Breast epithelium (tissue), 4 donors: ENCODE measurements around the gene INSR. TPM values are rescaled to one million over a fixed set of nuclear protein-coding genes. Genes with fewer than 3 reads are reported as not detected.
A peak's percentile ranks its signal among the peaks of the same experiment; 100 is the strongest.

Source experiments
- DNase-seq, 2 donors: peaks; one replicate each; pipeline ENCODE4 v3.0.0-alpha.2; 2019; ENCODE audit warnings: low spot score in 2 of 2
- H3K27ac ChIP-seq, 2 donors: fragments of 200-600 bp; sonication (generic) in 1 of 2; one replicate each; pipeline ENCODE4 v1.5.1; 2016 to 2019; ENCODE audit warnings: mild to moderate bottlenecking in 1 of 2
- H3K27me3 ChIP-seq, 2 donors: fragments of 200-600 bp; sonication (generic) in 1 of 2; one replicate each; pipeline versions ENCODE4 v1.5.1 to v1.6.0; 2017 to 2019; ENCODE audit warnings: control low read depth in 1 of 2, mild to moderate bottlenecking in 1 of 2
- H3K36me3 ChIP-seq: fragments of 200-600 bp; one replicate; pipeline ENCODE4 v1.5.1; 2019
- H3K4me1 ChIP-seq, 2 donors: fragments of 200-600 bp; sonication (generic); one replicate each; pipeline ENCODE4 v1.5.1; 2016 to 2019; ENCODE audit warnings: control low read depth in 1 of 2
- H3K4me3 ChIP-seq, 3 donors: fragments of 200-600 bp; sonication (generic); 1 replicate in 2 of 3; 2 replicates in 1 of 3; pipeline ENCODE4 v1.5.1; 2016 to 2019; ENCODE audit warnings: mild to moderate bottlenecking in 3 of 3, moderate library complexity in 2 of 3
- H3K9me3 ChIP-seq, 2 donors: fragments of 200-600 bp; sonication (generic) in 1 of 2; one replicate each; pipeline ENCODE4 v1.5.1; 2016 to 2019; ENCODE audit warnings: control low read depth in 1 of 2
- POLR2A ChIP-seq: fragments of 450-650 bp; IDR thresholded peaks from one replicate; pipeline ENCODE4 v1.6.1; 2016; ENCODE audit warnings: antibody characterized with exemption, mild to moderate bottlenecking, moderate library complexity
- POLR2AphosphoS5 ChIP-seq, 3 donors: sonication (generic); formaldehyde crosslinking; IDR thresholded peaks; one replicate each; pipeline ENCODE4 v1.6.1; 2017; ENCODE audit warnings: antibody characterized with exemption in 3 of 3
- intact Hi-C: fragments of 100-400 bp; cut with DNase I; formaldehyde crosslinking; loops from one replicate; pipeline ENCODE4 v1.15.1; 2023; ENCODE audit warnings: low total_unique reads
- total RNA-seq, 3 donors: library from RNA; depleted of rRNA; stranded (reverse); fragments of >200 nt; gene quantifications; one replicate each; pipeline ENCODE4 v1.1.0, GENCODE V29; 2016
- TF ChIP-seq, protein P1 (sequence below), 3 donors: fragments of 450-650 bp; IDR thresholded peaks; one replicate each; pipeline ENCODE4 v1.5.1; 2016 to 2017; ENCODE audit warnings: antibody characterized with exemption in 3 of 3, mild to moderate bottlenecking in 3 of 3, moderate library complexity in 3 of 3

INSR gene
- total RNA-seq, 3 donors from 2014 or later: 66.3 to 108 (median 104) TPM

DNA sequence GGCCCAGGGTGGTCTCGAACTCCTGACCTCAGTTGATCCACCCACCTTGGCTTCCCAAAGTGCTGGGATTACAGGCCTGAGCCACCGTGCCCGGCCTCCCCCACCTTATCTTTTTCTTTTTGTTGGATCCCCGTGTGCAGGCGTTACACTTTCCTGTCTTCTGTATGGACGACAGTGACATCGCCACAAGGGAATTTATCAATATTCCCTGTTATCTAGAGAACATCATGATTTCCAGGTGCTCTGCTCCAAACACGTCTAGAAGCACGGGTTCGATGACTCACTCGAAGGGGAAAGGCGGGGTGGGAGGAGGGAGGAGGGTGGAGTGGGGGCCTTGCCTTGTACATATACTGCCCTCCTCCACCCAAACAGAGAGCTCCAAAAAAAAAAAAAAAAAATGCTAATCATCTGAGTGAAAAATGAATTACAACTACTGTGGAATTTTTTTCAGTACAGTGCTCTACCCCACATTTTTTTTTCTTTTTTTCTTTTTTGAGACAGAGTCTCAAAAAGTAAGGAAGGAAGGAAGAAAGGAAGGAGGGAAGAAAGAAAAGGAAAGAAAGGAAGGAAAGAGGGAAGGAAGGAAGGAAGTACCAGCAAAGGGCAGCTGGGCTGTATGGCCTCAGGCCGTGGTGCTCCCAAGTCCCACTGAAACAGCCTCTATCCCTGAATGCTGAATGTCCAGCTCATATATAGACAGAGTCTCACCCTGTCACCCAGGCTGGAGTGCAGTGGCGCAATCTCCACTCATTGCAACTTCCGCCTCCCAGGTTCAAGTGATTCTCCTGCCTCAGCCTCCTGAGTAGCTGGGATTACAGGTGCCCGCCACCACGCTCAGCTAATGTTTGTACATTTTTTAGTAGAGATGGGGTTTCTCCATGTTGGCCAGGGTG is 36.8 kb downstream of the INSR start:
- Histone ChIP-seq H3K27me3 (no peaks in the 10 kb centered on the region), H3K4me3 (no peak overlapping the region), H3K9me3 (no peaks in the 10 kb centered on the region), H3K36me3 (no peaks in the 10 kb centered on the region), H3K27ac (peak overlapping the region; percentile 64), H3K4me1 (no peaks in the 10 kb centered on the region)
- DNase-seq: no peak
- TF ChIP-seq POLR2AphosphoS5 (IDR thresholded peaks at IDR 0.05) (no peak), POLR2A (no peak)
- TF ChIP-seq, protein P1, sequence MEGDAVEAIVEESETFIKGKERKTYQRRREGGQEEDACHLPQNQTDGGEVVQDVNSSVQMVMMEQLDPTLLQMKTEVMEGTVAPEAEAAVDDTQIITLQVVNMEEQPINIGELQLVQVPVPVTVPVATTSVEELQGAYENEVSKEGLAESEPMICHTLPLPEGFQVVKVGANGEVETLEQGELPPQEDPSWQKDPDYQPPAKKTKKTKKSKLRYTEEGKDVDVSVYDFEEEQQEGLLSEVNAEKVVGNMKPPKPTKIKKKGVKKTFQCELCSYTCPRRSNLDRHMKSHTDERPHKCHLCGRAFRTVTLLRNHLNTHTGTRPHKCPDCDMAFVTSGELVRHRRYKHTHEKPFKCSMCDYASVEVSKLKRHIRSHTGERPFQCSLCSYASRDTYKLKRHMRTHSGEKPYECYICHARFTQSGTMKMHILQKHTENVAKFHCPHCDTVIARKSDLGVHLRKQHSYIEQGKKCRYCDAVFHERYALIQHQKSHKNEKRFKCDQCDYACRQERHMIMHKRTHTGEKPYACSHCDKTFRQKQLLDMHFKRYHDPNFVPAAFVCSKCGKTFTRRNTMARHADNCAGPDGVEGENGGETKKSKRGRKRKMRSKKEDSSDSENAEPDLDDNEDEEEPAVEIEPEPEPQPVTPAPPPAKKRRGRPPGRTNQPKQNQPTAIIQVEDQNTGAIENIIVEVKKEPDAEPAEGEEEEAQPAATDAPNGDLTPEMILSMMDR (IDR thresholded peaks at IDR 0.05): no peak
- intact Hi-C loops: no loop called here

DNA sequence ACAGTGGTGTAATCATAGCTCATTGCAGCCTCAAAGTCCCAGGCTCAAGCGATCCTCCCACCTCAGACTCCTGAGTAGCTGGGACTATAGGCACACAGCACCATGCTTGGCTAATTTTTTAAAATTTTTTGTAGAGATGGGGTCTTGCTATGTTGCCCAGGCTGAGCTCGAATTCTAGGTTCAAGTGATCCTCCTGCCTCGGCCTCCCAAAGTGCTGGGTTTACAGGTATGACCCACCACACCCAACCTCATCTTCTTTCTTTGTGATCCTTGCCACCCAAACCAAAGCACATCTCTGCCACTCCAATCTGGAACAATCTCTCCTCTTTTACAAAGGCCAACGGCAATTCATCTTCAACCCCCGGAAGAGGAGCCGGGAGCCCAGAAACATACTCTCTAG is 38.6 kb downstream of the INSR start:
- H3K27ac ChIP-seq: peak overlapping the region in 1 of 2 donors; percentile 81
- intact Hi-C loops: no loop called here
- no peaks in the 10 kb centered on the region for H3K9me3 ChIP-seq
- H3K36me3 ChIP-seq: no peaks in the 10 kb centered on the region
- TF ChIP-seq, protein P1 (IDR thresholded peaks at IDR 0.05): no peak
- TF ChIP-seq POLR2A: no peak
- no peak for TF ChIP-seq POLR2AphosphoS5 (IDR thresholded peaks at IDR 0.05)
- H3K4me1 ChIP-seq: no peaks in the 10 kb centered on the region
- no peak for DNase-seq
- H3K4me3 ChIP-seq: no peak overlapping the region
- H3K27me3 ChIP-seq: no peaks in the 10 kb centered on the region

DNA sequence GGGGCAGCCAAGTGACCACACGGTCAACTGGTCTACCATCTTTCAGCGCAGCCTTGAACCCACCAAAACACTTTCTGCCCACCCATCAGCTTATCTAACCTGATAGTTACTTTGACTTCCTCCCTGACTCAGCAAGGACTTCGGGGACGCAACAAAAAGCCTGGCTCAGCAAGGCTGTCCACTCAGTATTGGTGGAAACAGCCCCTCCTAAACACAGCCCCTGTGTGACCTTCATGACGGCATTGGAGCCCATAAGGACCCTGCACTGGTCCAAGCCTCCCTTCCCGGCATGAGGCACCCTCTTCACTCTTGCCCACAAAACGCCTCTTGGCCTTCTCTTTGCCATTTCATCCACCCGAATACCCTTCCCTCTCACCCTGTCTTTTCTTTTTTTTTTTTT is 39.1 kb downstream of the INSR start:
- intact Hi-C loops: no loop called here
- H3K4me1 ChIP-seq: no peaks in the 10 kb centered on the region
- H3K27me3 ChIP-seq: no peaks in the 10 kb centered on the region
- DNase-seq: no peak
- H3K36me3 ChIP-seq: no peaks in the 10 kb centered on the region
- H3K9me3 ChIP-seq: no peaks in the 10 kb centered on the region
- no peak for TF ChIP-seq POLR2AphosphoS5 (IDR thresholded peaks at IDR 0.05)
- TF ChIP-seq POLR2A: no peak
- TF ChIP-seq, protein P1 (IDR thresholded peaks at IDR 0.05): no peak
- no peak overlapping the region for H3K4me3 ChIP-seq
- peak overlapping the region; percentile 81 to 83 for H3K27ac ChIP-seq

DNA sequence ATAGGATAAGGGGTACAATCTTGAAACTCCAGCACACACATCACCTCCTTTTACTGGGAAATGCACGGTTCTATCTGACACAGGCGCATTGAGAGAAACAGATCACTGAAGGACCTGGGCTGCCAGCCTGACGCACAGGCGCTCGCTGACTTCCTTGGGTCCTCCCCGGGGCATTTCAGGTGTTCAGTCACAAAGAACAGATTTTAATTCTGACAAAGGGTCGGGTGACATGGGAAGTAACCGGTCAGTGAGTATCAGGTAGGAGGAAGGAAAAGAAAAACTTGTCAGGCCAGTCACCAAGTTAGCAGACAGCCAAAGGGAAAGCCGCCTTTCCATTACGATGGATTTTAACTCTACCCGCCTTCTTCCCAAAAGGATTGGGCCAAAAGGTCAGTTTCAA is 39.6 kb downstream of the INSR start:
- intact Hi-C loops: no loop called here
- Histone ChIP-seq H3K4me1 (no peaks in the 10 kb centered on the region), H3K4me3 (no peak overlapping the region), H3K27ac (peak overlapping the region; percentile 81 to 83), H3K9me3 (no peaks in the 10 kb centered on the region), H3K27me3 (no peaks in the 10 kb centered on the region), H3K36me3 (no peaks in the 10 kb centered on the region)
- no peak for TF ChIP-seq POLR2AphosphoS5 (IDR thresholded peaks at IDR 0.05)
- TF ChIP-seq POLR2A: no peak
- TF ChIP-seq, protein P1 (IDR thresholded peaks at IDR 0.05): no peak
- peak in 1 of 2 donors; percentile 30 for DNase-seq

DNA sequence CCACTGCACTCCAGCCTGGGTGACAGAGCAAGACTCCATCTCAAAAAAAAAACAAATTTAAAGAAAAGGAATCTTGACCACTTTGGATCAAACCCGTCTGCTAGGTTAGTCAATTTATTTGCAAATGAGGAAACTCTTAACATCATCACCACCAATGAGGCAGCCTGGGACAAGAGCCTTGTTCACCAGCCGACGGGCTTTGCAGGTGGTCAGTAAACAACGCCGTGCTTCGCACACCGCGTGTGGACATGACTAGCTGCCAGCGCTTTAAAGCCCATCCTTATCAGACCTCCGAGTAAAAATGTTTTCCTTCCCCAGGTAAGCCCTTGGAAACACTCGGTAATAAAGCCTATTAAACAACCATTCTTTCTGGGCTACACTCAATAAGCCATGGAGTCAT is 41.9 kb downstream of the INSR start:
- no peaks in the 10 kb centered on the region for H3K9me3 ChIP-seq
- intact Hi-C loops: no loop called here
- TF ChIP-seq POLR2AphosphoS5 (IDR thresholded peaks at IDR 0.05): no peak
- no peak for TF ChIP-seq POLR2A
- TF ChIP-seq, protein P1 (IDR thresholded peaks at IDR 0.05): no peak
- no peaks in the 10 kb centered on the region for H3K36me3 ChIP-seq
- no peaks in the 10 kb centered on the region for H3K27me3 ChIP-seq
- H3K4me3 ChIP-seq: no peak overlapping the region
- no peaks in the 10 kb centered on the region for H3K4me1 ChIP-seq
- no peak for DNase-seq
- H3K27ac ChIP-seq: no peak overlapping the region
